ENCODE data around the gene STOML1. TPM values are rescaled to one million over a fixed set of nuclear protein-coding genes. Genes with fewer than 3 reads are reported as not detected.

STOML1 gene
- total and polyA plus RNA-seq, 10 of the 15 experiments (the other 5 are each of a cell fraction or from before 2014, with no cell fraction given), result 0.14 to 13.6 (median 8.3) TPM

DNA sequence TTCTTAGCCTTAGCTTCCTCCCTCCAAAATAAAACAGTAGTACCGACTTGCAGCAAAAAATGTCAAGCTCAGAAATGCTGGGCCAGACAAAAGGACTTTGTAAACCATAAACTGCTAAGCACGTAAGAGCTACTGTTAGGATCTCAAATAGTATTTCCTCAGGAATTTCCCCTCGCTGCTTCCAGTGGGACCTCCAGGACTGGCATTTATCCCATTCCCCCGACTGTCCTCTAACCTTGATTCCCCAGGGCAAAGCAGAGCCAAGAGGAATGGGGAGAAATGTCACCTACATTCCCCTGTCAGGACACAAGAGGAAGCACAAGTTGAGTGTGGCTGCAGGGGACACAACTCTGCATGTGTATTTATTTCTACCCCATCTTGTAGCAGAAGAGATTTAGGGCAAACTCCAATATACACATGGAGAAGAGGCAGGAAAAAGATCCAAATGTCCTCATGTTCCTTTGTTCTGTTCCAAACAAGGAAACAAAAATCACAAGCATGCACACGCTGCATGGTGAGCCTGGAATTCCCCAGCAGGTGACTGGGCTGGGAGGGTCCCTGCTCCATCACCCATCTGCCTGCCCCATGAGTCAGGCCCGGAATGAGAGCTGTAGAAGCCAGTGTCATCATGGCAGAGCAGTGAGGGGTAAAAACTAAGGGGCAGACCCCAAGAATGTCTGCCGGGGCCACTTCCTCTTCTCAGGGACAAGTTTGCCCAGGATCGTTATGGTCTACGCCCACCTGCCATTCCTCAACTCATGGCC is 4.2 kb downstream of the STOML1 start:
- peak; percentile 23 for FAIRE-seq
- Histone ChIP-seq H3K9me3 (replicated peaks; ENCODE audit: control insufficient read depth, insufficient read depth, low read length) (no peaks in the 10 kb centered on the region), H3K79me2 (ENCODE audit: control insufficient read depth, insufficient read depth, low read length) (peaks cover 4% of the 10 kb centered on the region; the same call in 1 of the 2 replicates), H4K20me1 (ENCODE audit: control insufficient read depth, insufficient read depth) (no peaks in the 10 kb centered on the region), H3K4me2 (ENCODE audit: control insufficient read depth, insufficient read depth) (peak overlapping the region; percentile 0), H3K9ac (ENCODE audit: control insufficient read depth, insufficient read depth, low read length) (no peak overlapping the region; the same call in 1 of the 2 replicates), H3K4me1 (ENCODE audit: control insufficient read depth, insufficient read depth, low read length) (peaks cover 47% of the 10 kb centered on the region), H3K27ac (ENCODE audit: control insufficient read depth, insufficient read depth) (peak overlapping the region; percentile 67), H2AFZ (ENCODE audit: control insufficient read depth, low read depth, low read length) (peak overlapping the region; percentile 0; the same call in 1 of the 2 replicates), H3K4me3 (no peak overlapping the region), H3K36me3 (ENCODE audit: control insufficient read depth in 2 of 2, insufficient read depth in 2 of 2, low read length in 1 of 2) (no peaks in the 10 kb centered on the region; a peak in 2 of 4 replicates), H3K27me3 (replicated peaks in 1 of 2; ENCODE audit: control insufficient read depth in 2 of 2, insufficient read depth in 2 of 2, low read length in 1 of 2) (no peaks in the 10 kb centered on the region)
- SMC1A ChIA-PET (ENCODE audit: uncharacterized antibody, unreplicated experiment), result interaction anchor here (1.2 to 2.0 kb wide), 4 partner anchors 10 to 17 kb away, joined by 3 to 11 read pairs (median 7); no protein-coding TSS in a partner anchor
- RAD21 ChIA-PET (ENCODE audit: unreplicated experiment), result interaction anchor here (1.3 to 2.5 kb wide), 4 partner anchors 9 to 15 kb away, joined by 5 to 11 read pairs (median 7); no protein-coding TSS in a partner anchor
- WGBS (ENCODE audit: insufficient coverage, insufficient replicate concordance, low lambda C conversion rate, missing lambda C conversion rate), result 38% methylated on average over 9 of the region's 9 CpGs
- in situ Hi-C loops (cut with MboI) (no loop called here), intact Hi-C loops (cut with micrococcal nuclease; ENCODE audit: unreplicated experiment) (no loop called here)
- no peak for DNase-seq (ENCODE audit: low read depth, low spot score)
- peak; percentile 70 for ATAC-seq
- POLR2A ChIA-PET, result interaction anchor here (0.9 to 2.1 kb wide), 4 partner anchors 10 to 19 kb away, joined by 3 to 6 read pairs (median 6); no protein-coding TSS in a partner anchor
- CTCF ChIA-PET, result interaction anchor here (0.8 to 4.1 kb wide), 7 partner anchors 9 to 62 kb away, joined by 3 to 33 read pairs (median 6); no protein-coding TSS in a partner anchor
- no TSS peak for BruUV-seq (replicated peaks)
- TF ChIP-seq HCFC1 (IDR thresholded peaks at IDR 0.05; ENCODE audit: low read length) (no peak), ETV6 (conservative IDR thresholded peaks at IDR 0.05 in 1 of 2, IDR thresholded peaks at IDR 0.05 in 1 of 2; ENCODE audit: borderline replicate concordance in 1 of 2, low read depth in 1 of 2) (peak in 1 of 2 experiments; percentile 21; a peak in 1 of 4 replicates), SP1 (IDR thresholded peaks at IDR 0.05; ENCODE audit: low read depth, low read length) (peak; percentile 8), MTA2 (IDR thresholded peaks at IDR 0.05; ENCODE audit: low read depth) (peak; percentile 42), RBBP5 (conservative IDR thresholded peaks at IDR 0.05) (no peak), EGR1 (IDR thresholded peaks at IDR 0.05; ENCODE audit: borderline replicate concordance in 1 of 2, low read depth in 2 of 2, low read length in 2 of 2) (no peak), TCF12 (IDR thresholded peaks at IDR 0.05; ENCODE audit: low read depth, low read length) (peak; percentile 78; the same call in 1 of the 2 replicates), DPF2 (IDR thresholded peaks at IDR 0.05) (peak; percentile 59; the same call in 1 of the 2 replicates), SPI1 (IDR thresholded peaks at IDR 0.05; ENCODE audit: borderline replicate concordance, insufficient read depth, low read depth, low read length) (peak; percentile 93)
- TF ChIP-seq, protein P1, sequence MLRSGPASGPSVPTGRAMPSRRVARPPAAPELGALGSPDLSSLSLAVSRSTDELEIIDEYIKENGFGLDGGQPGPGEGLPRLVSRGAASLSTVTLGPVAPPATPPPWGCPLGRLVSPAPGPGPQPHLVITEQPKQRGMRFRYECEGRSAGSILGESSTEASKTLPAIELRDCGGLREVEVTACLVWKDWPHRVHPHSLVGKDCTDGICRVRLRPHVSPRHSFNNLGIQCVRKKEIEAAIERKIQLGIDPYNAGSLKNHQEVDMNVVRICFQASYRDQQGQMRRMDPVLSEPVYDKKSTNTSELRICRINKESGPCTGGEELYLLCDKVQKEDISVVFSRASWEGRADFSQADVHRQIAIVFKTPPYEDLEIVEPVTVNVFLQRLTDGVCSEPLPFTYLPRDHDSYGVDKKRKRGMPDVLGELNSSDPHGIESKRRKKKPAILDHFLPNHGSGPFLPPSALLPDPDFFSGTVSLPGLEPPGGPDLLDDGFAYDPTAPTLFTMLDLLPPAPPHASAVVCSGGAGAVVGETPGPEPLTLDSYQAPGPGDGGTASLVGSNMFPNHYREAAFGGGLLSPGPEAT (IDR thresholded peaks at IDR 0.05; ENCODE audit: low read depth), result peak; percentile 78; the same call in 1 of the 2 replicates
- TF ChIP-seq, protein P2, sequence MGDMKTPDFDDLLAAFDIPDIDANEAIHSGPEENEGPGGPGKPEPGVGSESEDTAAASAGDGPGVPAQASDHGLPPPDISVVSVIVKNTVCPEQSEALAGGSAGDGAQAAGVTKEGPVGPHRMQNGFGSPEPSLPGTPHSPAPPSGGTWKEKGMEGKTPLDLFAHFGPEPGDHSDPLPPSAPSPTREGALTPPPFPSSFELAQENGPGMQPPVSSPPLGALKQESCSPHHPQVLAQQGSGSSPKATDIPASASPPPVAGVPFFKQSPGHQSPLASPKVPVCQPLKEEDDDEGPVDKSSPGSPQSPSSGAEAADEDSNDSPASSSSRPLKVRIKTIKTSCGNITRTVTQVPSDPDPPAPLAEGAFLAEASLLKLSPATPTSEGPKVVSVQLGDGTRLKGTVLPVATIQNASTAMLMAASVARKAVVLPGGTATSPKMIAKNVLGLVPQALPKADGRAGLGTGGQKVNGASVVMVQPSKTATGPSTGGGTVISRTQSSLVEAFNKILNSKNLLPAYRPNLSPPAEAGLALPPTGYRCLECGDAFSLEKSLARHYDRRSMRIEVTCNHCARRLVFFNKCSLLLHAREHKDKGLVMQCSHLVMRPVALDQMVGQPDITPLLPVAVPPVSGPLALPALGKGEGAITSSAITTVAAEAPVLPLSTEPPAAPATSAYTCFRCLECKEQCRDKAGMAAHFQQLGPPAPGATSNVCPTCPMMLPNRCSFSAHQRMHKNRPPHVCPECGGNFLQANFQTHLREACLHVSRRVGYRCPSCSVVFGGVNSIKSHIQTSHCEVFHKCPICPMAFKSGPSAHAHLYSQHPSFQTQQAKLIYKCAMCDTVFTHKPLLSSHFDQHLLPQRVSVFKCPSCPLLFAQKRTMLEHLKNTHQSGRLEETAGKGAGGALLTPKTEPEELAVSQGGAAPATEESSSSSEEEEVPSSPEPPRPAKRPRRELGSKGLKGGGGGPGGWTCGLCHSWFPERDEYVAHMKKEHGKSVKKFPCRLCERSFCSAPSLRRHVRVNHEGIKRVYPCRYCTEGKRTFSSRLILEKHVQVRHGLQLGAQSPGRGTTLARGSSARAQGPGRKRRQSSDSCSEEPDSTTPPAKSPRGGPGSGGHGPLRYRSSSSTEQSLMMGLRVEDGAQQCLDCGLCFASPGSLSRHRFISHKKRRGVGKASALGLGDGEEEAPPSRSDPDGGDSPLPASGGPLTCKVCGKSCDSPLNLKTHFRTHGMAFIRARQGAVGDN (IDR thresholded peaks at IDR 0.05), result peak; percentile 70
- TF ChIP-seq, protein P3, sequence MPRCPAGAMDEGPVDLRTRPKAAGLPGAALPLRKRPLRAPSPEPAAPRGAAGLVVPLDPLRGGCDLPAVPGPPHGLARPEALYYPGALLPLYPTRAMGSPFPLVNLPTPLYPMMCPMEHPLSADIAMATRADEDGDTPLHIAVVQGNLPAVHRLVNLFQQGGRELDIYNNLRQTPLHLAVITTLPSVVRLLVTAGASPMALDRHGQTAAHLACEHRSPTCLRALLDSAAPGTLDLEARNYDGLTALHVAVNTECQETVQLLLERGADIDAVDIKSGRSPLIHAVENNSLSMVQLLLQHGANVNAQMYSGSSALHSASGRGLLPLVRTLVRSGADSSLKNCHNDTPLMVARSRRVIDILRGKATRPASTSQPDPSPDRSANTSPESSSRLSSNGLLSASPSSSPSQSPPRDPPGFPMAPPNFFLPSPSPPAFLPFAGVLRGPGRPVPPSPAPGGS (IDR thresholded peaks at IDR 0.05; ENCODE audit: borderline replicate concordance, insufficient read depth, low read depth, low read length, poor library complexity, severe bottlenecking), result peak; percentile 55
- TF ChIP-seq, protein P4, sequence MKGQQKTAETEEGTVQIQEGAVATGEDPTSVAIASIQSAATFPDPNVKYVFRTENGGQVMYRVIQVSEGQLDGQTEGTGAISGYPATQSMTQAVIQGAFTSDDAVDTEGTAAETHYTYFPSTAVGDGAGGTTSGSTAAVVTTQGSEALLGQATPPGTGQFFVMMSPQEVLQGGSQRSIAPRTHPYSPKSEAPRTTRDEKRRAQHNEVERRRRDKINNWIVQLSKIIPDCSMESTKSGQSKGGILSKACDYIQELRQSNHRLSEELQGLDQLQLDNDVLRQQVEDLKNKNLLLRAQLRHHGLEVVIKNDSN (IDR thresholded peaks at IDR 0.05; ENCODE audit: borderline replicate concordance, extremely low read length, insufficient read depth, low read depth, low read length), result peak; percentile 20
